Endothelial cell of hepatic sinusoid (primary cell): Measurements from ENCODE around the gene LYRM4.

ENCODE experiments used
- in situ Hi-C: cut with HindIII; loops from 2 replicates; pipeline ENCODE4 v1.10.0; 2017; ENCODE audit warnings: low sequenced_read_pairs

The LYRM4 gene

DNA sequence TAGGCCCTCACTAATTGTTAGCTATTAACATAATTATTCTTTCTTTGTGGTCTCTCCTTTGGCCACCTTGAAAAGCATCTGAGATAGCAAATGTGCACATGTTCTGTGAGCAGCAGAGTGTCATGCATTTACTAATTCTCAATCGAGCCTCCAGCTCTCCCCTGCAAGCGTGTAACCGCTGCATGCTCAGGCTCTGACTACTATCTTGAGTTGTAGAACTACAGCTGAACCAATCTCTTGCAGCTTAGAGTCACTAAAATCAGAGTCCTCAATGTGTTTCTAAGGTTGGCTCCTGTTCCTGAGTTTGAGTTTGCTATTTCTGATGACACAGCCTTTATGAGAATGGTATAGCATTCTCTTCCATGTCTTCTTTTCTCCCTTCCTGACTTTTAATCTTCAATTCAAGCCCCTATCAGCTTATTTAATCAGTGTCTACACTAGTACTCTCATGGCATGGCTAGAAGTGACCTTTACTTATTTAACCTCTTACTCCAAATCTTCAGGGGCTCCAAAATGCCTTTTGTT lies 110.1 kb downstream of the LYRM4 start:
- in situ Hi-C loops, result no loop called here

DNA sequence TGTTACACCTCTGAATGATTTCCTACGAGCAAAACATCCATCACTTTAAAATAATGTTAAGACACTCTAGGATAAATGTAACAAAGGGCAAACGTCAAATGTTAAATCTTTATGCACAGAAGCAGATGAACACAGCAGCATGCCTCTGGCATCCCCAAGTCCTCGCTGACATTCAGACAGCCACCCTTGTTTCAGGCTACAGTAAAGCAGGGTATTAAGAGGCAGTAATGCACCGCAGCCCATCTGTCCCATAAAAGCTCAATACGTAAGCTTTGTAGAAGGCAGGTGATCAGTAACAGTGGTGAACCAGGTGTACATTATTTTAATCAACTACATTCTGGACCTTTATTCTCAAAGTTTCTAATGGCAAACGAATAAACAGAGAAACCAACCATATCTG lies 110.9 kb downstream of the LYRM4 start:
- in situ Hi-C loops, result no loop called here

- in situ Hi-C loops, result no loop called here
These were observed 111.5 kb downstream of the LYRM4 start for GRCh38 chr6:5149159-5149704.

GRCh38 chr6:5146398-5146797 lies 114.4 kb downstream of the LYRM4 start:
- in situ Hi-C loops, result no loop called here

DNA sequence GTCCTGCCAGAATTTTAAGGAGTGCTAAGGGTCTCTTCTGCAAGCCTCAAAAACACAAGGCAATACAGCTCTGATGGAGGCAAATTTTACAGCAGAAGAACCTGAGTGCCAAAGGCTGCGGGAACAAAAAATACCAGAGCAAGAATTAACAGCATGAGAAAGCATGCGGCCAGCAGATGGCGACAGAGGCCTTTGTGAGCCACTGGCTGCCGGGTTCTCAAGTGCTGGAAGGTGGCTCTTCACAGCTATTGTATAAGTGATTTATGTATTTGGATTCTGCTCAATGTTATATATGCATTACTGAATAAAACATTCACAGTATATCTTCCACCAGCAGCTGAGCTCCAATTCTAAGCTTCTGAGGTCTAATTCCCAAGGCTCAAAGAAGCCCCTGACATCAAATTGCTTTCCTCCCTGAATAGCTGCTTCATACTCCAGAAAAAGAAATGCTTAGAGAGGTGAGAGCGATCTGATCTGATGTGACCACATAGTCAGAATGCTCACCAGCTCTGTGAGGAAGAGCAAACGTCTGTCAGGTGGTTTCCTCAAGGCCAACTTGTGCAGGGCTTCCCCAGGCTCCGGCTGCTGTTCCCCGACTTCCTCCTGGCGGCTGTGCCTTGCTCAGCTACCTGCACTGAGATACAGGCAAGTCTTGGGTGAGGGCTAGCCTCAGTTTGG lies 117.0 kb downstream of the LYRM4 start:
- in situ Hi-C loops, result loop anchor here (5.0 kb wide), 1 partner anchor 259 kb away; no protein-coding TSS in a partner anchor

DNA sequence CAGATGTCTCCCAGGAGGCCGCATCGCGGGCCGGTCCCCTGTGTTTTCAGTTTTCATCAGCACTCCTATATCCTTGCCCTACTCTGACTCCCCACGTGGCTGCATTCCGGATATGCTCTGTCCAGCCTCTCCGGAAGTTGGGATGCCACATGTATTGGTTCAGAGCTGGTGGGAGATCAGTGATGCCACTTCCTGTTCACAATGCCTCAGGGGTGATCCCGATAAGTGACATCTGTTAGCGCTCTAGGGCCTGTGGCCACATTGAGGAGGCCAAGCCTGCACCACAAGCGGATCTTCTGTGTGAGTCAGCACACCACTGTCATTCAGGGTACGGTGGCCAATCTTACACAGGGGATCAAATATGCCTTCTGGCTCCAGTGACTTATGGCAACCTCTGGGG lies 117.8 kb downstream of the LYRM4 start:
- in situ Hi-C loops, result loop anchor here (5.0 kb wide), 1 partner anchor 259 kb away; no protein-coding TSS in a partner anchor

DNA sequence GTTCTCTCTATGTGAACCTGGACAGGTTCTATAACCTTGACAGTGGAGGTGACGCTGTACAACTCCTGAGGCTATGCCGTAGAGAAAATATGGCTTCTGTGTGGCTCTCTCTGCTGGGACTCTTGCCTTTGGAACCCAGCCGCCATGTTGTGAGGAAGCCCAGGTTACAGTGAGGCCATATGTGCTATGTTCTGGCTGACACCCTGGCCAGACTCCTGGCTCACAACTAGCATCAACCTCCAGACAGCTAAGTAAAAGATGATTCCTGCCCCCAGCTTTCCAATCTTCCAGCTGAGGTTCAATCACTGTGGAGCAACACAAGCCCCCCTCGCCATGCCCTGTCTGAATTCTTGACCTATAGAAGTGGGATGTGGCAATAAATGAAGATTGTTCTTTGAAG lies 118.6 kb downstream of the LYRM4 start:
- in situ Hi-C loops, result loop anchor here (5.0 kb wide), 1 partner anchor 260 kb away; no protein-coding TSS in a partner anchor

DNA sequence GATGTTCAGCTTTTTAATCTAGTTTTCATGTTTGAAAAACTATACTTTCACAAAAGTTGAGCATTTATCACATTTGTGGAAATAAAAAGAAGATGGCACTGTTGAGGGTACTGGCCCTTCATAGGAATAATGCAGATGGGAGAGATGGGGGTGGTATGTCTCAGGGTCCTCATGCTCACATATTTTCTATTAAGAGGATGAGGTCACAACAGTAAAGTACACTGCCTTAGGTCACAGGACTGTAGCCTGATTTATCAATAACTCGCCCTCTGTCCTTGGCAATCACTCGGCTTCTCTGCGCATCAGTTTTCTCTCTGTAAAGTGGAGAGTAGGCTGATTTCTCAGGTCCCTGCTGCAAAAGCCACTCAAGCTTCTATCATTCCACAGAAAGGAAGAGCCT lies 119.7 kb downstream of the LYRM4 start:
- in situ Hi-C loops, result loop anchor here (5.0 kb wide), 1 partner anchor 261 kb away; no protein-coding TSS in a partner anchor

- in situ Hi-C loops, result loop anchor here (5.0 kb wide), 1 partner anchor 262 kb away; no protein-coding TSS in a partner anchor
These were observed 120.7 kb downstream of the LYRM4 start for GRCh38 chr6:5139828-5140771.

DNA sequence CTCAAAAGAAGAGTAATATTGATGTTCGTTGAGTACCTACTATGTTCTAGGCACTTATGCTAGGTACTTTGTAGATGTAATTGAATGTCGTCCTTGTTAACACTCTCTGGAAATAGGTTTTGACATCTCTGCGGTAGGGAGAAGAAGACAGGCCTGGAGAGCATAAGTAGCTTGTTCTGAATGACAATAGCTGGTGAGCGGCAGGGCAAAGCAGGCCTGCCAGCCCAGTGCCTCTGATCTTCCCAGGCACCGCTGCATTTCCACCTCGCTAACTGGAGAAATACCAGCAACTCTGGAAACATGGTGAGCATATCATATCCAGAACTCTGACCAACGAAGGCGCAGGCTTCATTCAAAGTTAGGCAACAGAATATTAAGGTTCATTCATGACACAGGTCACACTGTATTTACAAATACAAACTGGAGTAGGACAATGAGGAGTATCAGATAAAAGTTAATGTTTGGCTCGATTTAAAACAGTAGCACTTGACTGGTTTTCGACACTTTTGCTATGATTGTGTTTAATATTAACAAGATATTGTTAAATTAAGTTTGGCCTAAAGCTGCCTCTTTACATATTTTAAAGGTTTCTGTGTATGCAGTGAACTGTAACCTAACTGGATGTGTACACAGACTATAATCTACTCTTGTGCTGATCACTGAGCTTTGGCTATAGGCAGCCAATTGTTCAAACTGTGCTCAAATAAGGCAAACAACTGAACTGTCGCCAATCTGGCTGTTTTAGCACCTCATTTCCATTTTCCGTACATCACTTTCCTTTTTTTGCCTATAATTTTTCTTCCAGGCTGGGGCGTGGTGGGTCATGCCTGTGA lies 121.5 kb downstream of the LYRM4 start:
- in situ Hi-C loops, result no loop called here

- in situ Hi-C loops, result no loop called here
These were observed 123.9 kb downstream of the LYRM4 start for GRCh38 chr6:5136851-5137250.

DNA sequence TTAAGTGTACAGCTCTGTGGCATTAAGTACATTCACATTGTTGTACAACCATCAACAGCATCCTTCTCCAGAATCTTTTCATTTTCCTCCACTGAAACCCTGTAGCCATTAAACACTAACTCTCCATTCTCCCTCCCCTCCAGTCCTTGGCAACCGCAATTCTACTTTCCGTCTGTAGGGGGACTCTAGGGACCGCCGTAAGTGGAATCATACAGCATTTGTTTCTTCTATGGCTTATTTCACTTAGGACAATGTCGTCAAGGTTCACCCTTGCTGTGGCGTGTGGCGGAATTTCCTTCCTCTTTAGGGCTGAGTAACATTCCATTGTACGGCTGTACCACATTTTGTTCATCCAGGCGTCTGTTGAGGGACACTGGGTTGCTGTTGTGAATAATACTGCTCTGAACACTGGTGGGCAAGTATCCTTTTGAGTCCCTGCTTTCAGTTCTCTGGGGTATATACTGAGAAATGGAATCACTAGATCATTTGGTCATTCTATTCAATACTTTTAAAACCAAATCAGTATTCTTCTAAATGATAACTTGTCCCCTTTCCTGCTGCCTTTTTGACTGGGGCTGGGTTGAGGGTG lies 124.9 kb downstream of the LYRM4 start:
- in situ Hi-C loops, result no loop called here

DNA sequence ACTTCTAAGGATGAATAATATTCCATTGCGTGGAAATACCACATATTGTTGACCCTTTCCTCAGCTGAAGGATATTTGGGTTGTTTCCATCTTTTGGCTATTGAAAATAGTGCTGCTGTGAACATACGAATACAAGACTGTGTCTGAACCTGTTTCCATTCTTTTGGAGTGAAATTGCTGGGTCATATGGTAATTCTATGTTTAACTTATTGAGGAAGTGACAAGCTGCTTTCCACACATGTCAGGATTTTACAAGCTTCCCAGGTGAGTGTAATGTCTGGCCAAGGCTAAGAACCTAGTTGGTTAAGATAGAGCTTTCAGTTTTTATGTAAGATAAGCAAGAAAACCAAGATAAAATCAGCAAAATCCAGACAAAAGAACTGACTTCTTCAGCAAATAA lies 126.8 kb downstream of the LYRM4 start:
- in situ Hi-C loops, result loop anchor here (5.0 kb wide), 1 partner anchor 52 kb away; no protein-coding TSS in a partner anchor

DNA sequence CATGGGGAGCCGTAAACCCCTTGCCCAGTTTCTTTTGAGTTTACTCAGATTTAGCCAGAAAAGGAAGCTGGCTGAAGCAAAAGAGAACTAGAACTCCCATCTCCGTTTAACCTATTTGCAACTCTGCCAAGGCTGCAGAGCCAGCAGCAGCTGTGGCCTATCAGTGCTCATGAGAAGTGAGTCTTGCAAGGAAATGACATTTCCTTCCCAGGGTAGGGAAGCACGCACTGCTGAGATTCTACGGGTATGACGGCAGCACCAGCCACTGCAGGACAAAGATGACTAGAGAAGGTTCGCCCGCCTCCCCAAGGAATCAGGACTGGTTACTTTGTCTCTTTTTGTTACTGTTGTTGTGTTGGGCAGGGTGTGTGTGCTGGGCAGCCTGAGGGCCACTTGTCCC lies 128.0 kb downstream of the LYRM4 start:
- in situ Hi-C loops, result loop anchor here (5.0 kb wide), 1 partner anchor 50 kb away; no protein-coding TSS in a partner anchor

GRCh38 chr6:5130135-5130866 lies 130.4 kb downstream of the LYRM4 start:
- in situ Hi-C loops, result loop anchor here (5.0 kb wide), 1 partner anchor 48 kb away; no protein-coding TSS in a partner anchor

DNA sequence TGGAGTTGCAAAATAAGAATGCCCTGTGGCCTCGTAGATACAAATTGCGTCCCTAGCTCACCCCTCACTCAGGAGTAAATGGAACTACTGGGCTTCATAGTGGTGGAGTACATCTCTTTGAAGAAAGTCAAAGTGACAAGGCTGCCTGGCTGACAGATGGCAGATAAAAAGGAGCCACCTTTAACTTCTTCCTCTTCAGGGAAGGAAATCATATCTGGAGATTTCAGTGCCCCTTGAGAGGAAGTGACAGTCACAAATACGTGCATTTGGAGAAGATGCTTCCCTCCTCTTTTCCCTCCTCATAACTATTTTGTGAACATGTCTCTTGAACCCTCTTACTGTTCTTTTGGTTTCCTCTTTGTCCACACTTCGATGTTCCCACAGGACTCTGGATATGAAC lies 132.4 kb downstream of the LYRM4 start:
- in situ Hi-C loops, result no loop called here

GRCh38 chr6:5127106-5127687 lies 133.6 kb downstream of the LYRM4 start:
- in situ Hi-C loops, result no loop called here

DNA sequence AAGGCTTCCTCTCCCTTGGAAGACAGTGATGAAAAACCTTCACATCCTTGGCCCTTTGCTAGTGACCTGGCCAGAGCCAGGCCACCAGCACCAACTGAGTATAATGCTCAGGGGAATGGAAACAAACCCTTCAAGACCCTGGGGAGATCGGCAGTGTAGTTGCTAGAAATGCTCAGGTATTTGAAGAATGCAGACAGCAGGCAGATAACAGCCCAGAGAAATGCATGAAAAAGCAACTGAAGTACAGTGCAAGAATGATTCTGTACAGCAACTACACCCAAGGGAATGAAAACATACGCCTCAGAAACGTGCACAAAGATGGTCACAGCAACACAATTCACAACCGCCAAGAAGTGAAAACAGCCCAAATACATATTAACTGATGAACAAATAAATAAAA lies 134.5 kb downstream of the LYRM4 start:
- in situ Hi-C loops, result no loop called here
